Activated CD8-positive, alpha-beta memory T cell treated with anti-CD3 and anti-CD28 coated beads for 1 hour (primary cell): Measurements from ENCODE around the gene PTCD2.

Experiments used
- DNase-seq, 2 donors: peaks; one replicate each; pipeline ENCODE4 v3.0.0-alpha.2; 2020; ENCODE audit warnings: low read depth in 1 of 2; ENCODE audit errors: extremely low read depth in 1 of 2

PTCD2 gene

DNA sequence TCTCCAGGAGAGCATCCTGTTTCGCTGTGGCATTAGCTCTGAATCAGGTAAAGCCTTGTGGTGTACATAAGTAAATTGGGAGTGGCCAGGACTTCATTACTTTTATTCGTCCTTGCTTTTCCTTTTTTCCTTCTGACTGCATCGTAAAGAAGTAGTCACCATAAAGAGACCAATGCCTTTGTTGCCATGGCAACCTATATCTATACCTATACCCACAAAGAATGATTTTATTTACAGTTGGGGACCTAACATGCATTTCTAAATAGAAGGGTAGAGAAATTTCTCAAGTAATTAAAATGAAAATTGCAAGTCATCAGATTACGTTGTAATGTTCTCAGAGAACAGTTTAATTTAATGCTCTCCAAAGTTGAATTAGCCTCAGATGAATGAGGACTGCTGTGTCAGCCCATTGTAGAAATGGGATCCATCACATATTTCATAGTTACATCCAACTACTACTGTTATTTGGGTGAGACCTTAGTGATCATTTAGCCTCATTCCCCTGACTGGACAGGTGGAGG, 18.6 kb downstream of the PTCD2 start:
- no peak for DNase-seq

DNA sequence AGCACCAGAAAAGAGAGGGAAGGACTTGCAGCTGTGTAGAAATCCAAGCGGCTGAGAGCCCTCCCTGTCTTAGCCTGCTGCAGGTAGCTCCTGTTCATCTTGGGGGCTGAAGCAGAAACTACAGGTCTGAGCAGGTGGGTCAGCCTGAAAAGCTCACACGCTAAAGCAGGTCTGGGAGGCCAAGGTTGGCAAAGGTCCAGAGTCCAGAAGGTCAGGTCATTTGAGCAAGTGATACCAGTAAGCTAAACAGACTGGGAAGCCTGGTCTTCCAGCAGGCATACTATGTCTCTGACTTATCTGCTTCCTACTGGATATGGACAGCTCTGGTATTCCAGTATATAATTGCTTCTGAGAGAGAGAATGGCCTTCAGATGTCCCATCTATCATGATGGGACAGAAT, 26.2 kb downstream of the PTCD2 start:
- DNase-seq, result no peak

DNA sequence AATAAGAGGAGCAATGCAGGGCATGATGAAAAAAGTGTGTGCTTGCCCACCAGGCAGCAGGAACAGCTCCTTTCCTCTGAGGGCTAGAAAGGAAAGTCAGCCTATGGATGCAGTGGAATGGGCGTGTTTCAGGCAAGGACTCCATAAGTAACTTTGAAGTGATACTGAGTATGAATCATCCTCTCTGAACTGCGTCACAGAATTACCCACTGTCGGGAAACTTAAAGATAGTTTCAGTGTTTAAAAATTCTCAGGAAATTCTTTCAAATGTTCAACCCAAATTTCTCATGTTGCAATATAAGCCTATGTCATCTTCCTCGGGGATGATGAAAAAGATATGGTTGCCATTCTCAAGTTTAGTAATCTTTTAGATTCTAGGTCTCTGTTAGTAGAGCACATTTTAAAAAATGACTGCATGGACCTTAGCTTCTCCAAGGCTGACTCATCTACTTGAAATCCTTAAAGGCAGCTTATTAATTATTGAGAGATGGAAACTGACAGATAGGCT, 27.7 kb downstream of the PTCD2 start:
- no peak for DNase-seq

DNA sequence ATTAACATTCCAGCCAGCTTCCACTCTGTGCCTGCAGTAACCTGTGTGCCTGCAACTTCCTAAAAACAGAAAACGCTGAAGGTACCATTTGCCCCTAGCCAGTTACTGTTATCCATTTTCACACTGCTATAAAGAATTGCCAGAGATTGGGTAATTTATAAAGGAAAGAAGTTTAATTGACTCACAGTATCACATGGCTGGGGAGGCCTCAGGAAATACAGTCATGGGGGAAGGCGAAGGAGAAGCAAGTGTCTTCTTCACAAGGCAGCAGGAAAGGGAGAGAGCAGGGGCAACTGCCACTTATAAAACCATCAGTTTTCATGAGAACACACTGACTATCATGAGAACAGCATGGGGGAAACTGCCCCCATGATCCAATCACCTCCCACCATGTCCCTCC, 31.2 kb downstream of the PTCD2 start:
- no peak for DNase-seq

DNA sequence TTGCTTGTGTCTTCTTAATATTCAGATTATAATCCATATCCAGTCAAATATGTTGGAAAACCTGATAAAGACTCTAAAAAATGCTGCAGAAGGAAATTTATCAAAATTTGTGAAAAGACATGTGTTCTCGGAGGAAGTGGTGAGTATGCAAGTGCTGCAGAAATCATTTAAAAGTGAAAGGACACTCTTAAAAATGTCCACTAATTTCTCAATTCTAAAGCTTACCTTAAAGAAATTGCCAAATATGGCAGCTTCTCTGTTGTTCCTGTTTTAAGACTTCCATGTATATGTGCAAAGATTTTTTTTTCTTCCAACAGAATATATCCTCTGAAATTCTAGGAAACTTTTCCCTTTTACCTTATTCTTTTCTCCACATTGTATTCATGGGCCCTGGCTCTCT, 32.4 kb downstream of the PTCD2 start:
- DNase-seq, result no peak

DNA sequence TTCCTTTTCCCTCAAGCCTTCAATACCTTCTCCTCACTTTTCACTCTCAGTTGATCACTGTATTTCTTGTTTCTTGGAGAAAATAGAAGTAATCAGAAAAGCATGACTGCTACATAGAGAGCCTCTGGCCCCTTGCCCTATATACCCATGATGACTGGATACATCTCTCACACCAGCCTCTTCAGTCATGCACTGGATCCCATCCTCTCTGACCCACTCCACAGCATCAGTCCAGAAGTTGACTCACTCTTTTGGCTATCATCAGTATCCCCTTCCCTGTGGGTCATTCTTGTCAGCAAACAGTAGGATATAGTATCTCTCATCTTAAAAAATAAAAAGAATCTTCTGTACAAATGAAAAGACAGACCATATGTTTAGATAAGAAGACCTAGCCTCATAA, 32.9 kb downstream of the PTCD2 start:
- no peak for DNase-seq

DNA sequence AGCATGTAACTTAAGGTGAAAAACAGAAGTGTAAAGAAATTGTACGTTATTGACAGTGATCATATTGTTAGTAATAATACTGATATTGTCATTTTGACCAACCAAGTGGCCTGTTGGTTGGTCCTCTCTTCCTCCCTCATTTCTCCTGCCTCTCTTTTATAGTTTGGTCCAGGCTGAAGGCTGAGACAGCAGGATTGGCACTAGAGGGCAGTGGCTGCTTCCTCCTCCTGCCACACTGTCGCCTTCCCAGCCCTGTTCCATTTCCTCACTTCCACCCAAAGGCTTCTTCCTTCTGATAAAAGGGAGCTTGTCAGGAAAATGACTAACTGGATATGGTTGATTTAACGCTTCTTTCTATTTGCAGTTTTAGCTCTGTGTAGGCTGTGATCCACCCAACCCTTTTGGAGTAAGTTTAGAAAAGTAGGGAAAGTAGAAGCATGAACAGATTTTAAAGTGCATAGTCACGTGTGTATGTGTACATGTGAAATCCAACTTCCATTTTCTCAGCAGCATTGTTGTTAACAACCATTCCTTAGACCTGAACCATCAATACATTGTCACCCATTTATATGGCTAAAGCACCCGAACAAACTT, 35.6 kb downstream of the PTCD2 start:
- DNase-seq, result no peak

DNA sequence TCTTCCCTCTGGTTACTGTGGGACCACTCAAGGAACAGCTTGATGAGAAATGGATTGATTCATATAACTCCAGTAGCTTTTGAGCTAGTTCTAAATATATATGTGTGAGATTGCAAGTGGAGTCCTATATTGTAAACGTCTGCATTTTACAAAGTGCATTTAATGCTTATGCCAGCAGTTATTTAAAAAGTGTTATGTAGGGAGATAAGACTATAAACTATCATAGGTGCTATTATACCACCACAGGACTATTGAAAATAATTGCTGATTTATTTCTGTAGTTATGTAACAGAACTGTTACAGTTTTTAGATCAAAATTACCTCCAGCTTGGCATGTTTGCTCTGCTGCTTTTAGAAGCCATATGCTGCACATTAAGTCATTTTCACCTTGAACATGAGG, 36.2 kb downstream of the PTCD2 start:
- no peak for DNase-seq

DNA sequence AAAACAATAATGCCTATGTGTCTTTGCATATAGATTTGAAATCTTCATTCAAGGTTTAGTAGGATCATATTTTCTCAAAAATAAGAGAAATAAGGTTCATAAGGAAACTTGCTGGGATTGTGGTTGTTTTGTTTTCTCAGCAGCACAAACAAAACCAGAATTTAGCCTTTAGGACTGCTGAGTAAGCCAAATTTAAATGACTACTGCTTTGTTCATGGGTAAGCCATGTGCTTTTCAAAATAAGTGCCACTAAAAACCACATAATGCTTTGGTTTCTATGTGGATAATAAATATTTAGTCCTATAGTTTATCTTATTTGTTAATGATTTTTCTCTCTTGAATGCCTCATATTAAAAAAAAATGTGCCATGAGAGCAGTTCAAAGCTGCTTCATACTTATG, 38.8 kb downstream of the PTCD2 start:
- DNase-seq, result no peak

DNA sequence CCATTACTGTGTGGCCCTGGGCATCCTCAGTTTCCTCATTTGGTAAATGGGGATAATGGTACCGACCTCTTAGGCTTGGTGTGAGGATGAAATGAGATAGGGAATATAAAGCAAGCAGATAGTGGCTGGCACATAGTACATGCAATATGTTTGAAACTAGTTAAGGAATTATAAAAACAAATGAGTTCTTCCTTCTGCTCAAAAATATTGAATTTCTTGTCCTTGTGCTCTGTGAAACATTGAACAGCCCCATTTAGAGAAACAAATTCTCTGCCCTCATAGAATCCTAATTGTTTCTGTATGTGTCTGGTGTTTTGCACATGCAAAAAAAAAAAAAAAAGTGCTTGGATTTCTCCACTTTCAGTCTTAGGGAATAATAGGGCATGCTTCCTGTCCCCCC, 39.7 kb downstream of the PTCD2 start:
- no peak for DNase-seq

DNA sequence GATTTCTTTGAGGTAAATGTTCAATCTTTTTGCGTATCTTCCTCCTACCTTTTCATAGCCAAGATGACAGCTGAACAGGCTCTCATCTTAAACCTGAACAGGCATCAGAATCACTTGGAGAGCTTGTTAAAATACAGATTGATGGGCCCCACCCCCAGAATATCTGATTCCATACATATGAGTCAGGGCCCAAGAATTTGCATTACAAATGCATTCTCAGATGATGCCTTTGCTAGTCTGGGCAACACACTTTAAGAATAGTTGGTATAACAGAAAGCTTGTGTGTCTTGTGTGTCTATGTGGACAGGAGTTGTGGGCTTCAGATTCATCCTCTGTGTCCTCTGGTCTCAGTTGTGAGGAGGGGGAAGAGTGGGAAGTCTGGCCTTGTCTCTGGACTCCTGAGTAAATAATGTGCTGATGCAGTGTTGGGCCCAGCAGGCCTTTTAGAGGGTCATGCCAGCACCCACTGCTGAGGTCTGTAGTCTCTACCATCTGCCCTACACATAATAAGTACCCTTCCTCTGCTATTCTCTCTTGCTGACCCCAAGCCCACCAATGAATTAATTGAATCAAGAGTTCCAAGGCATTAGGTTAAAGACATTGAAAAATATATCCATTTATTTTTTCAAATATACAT, 43.1 kb downstream of the PTCD2 start:
- no peak for DNase-seq

DNA sequence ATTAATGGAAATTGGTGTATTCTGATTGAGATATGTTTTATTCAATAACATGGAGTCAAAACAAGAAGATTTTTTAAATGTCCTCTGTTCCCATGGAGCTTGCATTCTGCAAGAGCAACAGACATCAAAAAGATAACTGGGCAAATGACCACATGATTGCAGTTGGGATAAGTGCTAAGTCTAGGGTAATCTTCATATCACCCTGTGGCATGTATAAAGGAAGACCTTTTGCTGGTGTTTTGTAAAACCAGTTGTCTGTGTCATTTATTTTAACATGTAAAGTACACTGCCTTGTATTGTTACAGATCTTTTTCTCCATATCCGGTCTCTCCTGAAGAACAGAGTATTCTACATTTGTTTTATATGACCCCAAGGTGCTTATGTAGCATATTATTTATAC, 44.0 kb downstream of the PTCD2 start:
- DNase-seq, result no peak

DNA sequence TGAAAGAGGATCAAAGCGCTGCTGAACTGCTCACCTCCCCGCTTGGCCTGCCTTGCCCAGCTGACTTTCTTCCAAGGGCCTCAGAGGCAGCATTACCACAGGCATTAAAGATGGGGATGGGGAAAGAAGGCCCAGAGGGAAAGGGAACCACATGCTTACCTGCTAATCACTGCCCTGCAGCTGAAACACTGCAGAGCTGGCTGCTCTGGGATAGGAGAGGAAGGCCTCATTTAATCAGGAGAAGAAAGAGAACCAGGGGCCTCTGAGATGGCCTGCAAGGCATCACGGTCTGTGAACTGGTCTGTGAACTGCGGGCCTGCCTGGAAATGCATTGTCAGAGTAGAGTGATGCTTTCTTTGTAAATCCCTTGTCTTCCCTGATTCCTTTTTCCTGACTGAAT, 44.8 kb downstream of the PTCD2 start:
- DNase-seq, result no peak

DNA sequence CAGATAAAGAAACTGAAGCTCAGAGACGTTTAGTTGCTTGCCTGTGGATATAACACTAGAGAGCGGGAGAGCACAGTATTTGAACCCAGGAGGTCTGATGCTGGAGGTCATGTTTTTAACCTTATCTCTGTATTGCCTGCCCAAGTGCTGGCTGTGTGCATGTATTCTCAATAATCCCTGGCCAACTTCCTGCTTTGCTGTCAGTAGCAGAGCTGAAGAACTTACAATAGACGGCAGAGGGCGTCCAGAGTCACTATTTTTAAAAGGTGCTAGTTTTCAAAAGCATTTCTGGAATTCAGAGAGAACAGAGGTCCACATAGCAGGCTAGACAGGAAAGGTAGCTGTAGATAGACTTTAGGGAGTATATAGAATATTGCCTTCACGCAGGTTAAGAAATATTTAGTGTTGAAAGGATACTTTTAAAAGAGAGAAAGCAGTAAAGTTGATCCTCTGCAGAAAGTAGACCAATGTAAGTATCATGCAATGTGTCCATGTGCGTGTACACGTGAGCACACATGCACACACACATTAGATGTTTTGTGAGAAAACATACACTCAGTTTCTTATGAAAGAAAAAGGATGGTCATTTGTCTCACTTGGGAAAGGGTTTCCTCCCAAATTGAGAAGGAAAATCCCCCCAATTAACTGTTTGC, 46.3 kb downstream of the PTCD2 start:
- DNase-seq, result no peak

DNA sequence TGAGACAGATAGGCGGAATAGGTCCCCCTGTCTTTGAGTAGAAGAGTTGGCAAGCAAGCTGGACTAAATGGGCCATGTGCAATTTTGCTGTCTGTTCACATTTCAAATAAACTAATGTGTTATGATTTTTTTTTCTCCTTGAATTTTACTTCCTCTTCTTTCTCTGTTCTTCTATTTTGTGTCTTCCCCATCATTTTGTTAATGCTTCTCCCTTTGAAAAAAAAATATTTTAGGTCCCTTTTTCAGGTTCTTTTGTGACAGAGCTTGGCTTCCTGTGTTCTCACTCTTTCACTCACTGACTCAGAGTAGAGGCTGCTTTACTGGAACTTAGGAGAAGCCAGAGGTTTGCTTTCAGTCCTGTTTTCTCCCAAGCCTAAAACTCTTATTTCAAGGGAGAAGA, 48.1 kb downstream of the PTCD2 start:
- DNase-seq, result no peak

DNA sequence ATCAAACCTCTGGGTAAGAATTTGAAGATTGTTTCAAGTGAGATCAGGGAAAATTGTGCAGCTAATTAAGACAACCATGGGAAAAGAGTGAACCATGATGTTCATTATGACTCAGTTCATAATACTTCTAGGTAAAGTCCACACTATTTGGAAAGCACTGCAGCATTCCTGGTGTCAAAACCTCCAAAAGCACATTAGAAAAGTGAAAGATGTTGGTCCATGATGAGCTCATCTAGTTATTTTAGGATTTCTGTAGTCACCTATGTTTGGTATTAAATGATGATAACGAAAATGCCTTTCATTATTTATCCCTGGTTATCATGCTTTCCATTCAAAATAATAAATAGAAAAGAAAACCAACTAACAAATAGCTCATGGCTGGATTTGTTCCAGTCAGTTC, 49.1 kb downstream of the PTCD2 start:
- DNase-seq, result no peak

DNA sequence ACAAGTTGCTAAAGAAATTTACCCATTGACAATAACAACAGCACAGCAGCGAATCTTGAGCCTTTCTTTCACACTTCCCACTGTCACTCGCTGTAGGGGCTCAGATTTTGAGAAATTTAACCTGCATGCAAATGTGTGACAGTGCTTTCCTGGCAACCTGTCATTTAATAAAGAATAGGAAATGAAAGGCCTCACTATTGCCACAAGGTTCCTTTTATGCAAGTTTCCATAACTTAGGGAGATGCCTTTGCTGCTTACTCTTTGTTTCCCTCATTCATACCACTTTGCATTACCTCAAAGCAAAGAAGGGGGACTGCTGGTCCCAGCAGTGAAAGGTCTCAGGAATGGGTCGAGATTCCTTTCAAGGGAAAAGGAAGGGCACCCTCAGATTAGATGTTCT, 49.5 kb downstream of the PTCD2 start:
- no peak for DNase-seq

DNA sequence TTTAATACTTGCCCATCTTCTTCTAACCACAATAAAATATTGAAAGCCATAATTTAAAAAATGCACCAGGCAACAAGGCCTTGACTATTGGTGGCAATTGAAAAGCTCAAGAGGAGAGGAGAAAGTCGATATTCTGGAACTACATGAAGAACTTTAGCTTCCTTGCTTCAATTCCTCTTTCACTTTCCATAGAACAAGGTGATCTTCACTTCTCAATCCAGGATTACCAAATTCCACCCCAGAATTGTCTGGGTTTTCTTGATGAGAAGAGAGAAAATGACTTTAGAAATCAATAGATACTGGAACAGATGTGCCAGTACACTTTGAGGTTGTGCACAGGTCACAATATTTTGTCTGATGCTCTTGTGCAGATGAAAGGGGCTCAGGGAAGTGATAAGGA, 52.2 kb downstream of the PTCD2 start:
- no peak for DNase-seq

DNA sequence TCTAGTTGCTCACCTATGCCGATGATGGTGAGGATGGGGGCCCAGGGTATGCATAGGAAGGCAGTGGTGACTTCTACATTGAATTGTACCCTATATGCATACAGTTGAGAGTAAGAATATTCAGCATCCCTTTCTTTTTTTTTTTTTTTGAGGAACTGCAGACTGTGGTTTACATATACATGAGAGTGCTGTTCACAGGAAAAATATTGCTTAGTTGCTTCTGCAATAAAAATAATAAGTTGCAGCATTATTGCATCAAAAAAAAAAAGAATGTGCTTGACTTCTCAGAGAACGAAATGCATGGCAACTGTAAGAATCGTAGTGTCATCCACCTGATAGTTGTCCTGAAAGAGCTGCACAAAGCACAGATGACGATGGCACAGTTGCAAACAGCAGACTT, 52.8 kb downstream of the PTCD2 start:
- DNase-seq, result no peak

DNA sequence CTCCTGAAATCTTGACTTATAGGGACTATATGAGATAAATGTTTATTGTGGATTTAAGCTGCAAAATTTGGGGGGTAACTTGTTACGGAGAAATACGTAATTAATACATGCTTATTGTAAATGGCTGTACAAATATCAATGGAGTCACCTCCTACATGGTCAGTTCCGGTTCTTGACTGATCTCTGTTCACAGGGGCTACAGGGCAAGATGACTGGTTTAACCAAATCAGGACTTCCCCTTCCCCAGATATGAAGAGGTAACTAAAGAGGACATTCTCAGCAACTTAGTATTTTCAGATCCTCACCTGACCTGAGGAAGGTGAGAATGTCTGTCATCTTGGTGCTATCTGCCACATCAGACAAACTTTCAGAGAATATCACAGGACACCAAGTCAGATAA, 54.7 kb downstream of the PTCD2 start:
- DNase-seq, result no peak

DNA sequence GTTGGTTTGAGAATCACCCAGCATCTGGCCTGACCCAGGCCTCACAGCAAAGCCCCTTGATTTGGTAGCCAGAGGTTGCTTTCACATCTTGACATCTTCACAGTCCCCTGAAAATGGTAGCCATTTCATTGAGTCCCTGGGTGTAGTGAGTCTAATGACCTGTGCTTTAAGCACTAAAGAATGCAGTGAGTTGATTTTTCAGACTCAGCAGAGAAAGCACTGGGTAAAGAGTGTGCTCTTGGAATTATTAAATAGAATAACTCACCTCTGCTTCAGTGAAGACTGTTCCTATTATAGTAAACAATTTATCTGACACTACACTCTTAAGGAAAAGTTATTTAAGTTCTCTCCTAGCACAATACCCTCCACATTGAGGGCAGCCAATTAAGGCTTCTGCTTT, 56.2 kb downstream of the PTCD2 start:
- DNase-seq, result no peak

DNA sequence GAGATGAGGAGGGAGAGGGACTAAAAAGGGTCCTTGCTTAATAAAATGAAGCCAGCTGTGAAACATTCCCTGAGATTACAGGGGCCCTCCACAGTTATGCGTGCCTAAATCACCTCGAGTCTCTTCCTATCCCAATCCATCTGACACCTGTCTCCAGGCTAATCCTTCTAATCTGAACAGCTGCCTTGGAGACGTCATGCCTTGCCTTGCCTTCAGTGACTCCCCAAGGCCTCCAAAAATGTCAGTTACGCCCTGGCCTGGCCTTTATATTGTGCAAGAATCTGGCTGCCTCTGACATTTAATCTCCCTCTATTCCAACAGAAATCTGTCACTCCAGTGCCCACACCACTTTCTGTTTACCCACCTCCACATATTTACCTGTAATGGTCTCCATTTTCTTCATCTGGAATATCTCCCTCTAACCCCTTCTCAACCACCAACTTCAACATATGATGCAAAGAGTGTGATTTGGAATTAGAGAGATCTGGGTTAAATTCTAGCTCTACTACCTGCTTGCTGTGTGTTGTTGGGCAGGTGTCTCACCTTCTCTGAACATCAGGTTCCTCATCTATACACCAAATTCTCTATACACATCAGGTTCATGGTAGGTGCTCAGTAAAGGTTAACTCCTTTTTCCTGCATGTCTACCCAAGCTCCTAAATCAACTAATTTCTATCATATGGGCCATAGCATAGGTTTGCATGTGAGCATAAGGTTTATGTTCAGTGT, 57.9 kb downstream of the PTCD2 start:
- no peak for DNase-seq
